Measurements from ENCODE around the gene MYBPC2. TPM values are rescaled to one million over a fixed set of nuclear protein-coding genes. Genes with fewer than 3 reads are reported as not detected.

MYBPC2 gene
- total RNA-seq, 1 donor = not detected

GRCh38 chr19:50399368-50399745 is 33.3 kb upstream of the MYBPC2 start:
- DNase-seq (ENCODE audit: low read depth) = no peak
- no peak overlapping the region for H3K4me3 ChIP-seq (ENCODE audit: low read depth, low read length)
- TF ChIP-seq CTCF (IDR thresholded peaks at IDR 0.05; ENCODE audit: insufficient read depth, low read depth, low read length) = no peak

DNA sequence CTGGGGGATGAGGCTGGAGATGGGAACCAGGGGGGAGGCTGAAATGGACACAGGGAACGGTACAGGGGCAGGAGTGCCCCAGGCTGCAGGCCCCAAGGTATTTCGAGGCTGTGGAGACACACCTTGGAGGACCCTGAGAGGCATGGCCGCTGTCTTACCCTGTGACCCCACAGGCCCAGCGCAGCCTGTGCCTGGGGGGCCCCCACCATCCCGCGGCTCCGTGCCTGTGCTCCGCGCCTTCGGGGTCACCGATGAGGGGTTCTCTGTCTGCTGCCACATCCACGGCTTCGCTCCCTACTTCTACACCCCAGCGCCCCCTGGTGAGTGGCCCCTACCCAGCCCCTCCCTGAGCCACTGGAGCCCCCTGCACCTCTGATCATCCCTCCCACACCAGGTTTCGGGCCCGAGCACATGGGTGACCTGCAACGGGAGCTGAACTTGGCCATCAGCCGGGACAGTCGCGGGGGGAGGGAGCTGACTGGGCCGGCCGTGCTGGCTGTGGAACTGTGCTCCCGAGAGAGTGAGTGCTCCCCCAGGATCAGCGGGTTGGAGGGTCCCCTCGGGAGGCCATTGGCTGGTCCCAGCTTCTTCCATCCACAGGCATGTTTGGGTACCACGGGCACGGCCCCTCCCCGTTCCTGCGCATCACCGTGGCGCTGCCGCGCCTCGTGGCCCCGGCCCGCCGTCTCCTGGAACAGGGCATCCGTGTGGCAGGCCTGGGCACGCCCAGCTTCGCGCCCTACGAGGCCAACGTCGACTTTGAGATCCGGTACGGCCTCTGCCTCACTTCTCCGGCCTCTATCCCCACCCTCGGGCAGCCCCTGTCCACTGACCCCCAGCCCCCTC is 30.9 kb upstream of the MYBPC2 start:
- TF ChIP-seq CTCF (IDR thresholded peaks at IDR 0.05; ENCODE audit: insufficient read depth, low read depth, low read length) = no peak
- no peak overlapping the region for H3K4me3 ChIP-seq (ENCODE audit: low read depth, low read length)
- DNase-seq (ENCODE audit: low read depth) = no peak

GRCh38 chr19:50402544-50403301 is 30.0 kb upstream of the MYBPC2 start:
- no peak for TF ChIP-seq CTCF (IDR thresholded peaks at IDR 0.05; ENCODE audit: insufficient read depth, low read depth, low read length)
- DNase-seq (ENCODE audit: low read depth) = no peak
- no peak overlapping the region for H3K4me3 ChIP-seq (ENCODE audit: low read depth, low read length)

DNA sequence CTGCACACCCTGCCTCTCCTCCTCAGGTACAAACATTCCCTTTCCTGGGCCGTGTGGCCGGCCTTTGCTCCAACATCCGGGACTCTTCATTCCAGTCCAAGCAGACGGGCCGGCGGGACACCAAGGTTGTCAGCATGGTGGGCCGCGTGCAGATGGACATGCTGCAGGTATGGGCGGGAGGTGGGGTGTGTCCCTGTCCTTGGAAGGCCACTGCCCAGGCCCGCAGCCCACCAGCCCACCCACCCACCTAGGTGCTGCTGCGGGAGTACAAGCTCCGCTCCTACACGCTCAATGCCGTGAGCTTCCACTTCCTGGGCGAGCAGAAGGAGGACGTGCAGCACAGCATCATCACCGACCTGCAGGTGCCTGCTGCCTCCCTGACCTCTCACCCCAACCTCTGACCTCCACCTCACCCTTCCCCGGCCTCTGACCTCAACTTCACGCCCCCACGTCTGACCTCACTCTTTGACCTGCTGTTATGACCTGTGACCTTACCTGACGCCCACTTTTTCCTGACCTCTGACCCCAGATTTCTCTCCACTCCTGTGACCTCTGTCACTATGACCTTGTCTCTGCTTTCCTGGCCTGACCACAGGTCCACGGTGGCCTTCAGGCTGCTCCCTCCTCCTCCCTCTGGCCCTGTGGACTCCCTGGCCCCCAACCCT is 26.4 kb upstream of the MYBPC2 start:
- no peak for DNase-seq (ENCODE audit: low read depth)
- no peak for TF ChIP-seq CTCF (IDR thresholded peaks at IDR 0.05; ENCODE audit: insufficient read depth, low read depth, low read length)
- H3K4me3 ChIP-seq (ENCODE audit: low read depth, low read length) = no peak overlapping the region

GRCh38 chr19:50406829-50407228 is 25.9 kb upstream of the MYBPC2 start:
- TF ChIP-seq CTCF (IDR thresholded peaks at IDR 0.05; ENCODE audit: insufficient read depth, low read depth, low read length) = no peak
- no peak overlapping the region for H3K4me3 ChIP-seq (ENCODE audit: low read depth, low read length)

GRCh38 chr19:50409347-50409746 is 23.3 kb upstream of the MYBPC2 start:
- no peak for DNase-seq (ENCODE audit: low read depth)
- no peak for TF ChIP-seq CTCF (IDR thresholded peaks at IDR 0.05; ENCODE audit: insufficient read depth, low read depth, low read length)
- H3K4me3 ChIP-seq (ENCODE audit: low read depth, low read length) = no peak overlapping the region

More at GRCh38 chr19:50406829-50407228, 25.9 kb upstream of the MYBPC2 start:
- DNase-seq (ENCODE audit: low read depth) = no peak

Measured in fibroblast of villous mesenchyme (primary cell).